Parathyroid adenoma (tissue), 2 donors: ENCODE measurements around the gene GSC2.

Experiments used
- H2AFZ ChIP-seq: fragments of 300-600 bp; sonication (generic); one replicate; pipeline ENCODE4 v1.7.0; 2017; ENCODE audit warnings: antibody characterized with exemption, mild to moderate bottlenecking
- H3K27ac ChIP-seq: fragments of 300-600 bp; sonication (generic); one replicate; pipeline ENCODE4 v1.7.0; 2017
- H3K27me3 ChIP-seq: fragments of 300-600 bp; sonication (generic); one replicate; pipeline ENCODE4 v1.7.0; 2017; ENCODE audit warnings: low read length; ENCODE audit not compliant: control insufficient read depth, insufficient read depth
- H3K36me3 ChIP-seq: fragments of 300-600 bp; sonication (generic); one replicate; pipeline ENCODE4 v1.7.0; 2017; ENCODE audit warnings: low read length; ENCODE audit not compliant: control insufficient read depth, insufficient read depth
- H3K4me1 ChIP-seq: fragments of 300-600 bp; sonication (generic); one replicate; pipeline ENCODE4 v1.7.0; 2017; ENCODE audit warnings: control low read depth
- H3K4me2 ChIP-seq: fragments of 300-600 bp; sonication (generic); one replicate; pipeline ENCODE4 v1.7.0; 2017; ENCODE audit warnings: low read length
- H3K4me3 ChIP-seq: fragments of 300-600 bp; sonication (generic); one replicate; pipeline ENCODE4 v1.7.0; 2017; ENCODE audit warnings: low read depth, low read length
- H3K79me2 ChIP-seq: fragments of 300-600 bp; sonication (generic); one replicate; pipeline ENCODE4 v1.7.0; 2017; ENCODE audit warnings: control low read depth
- H3K9ac ChIP-seq: fragments of 300-600 bp; sonication (generic); one replicate; pipeline ENCODE4 v1.7.0; 2017; ENCODE audit warnings: mild to moderate bottlenecking
- H3K9me3 ChIP-seq: fragments of 300-600 bp; sonication (generic); one replicate; pipeline ENCODE4 v1.7.0; 2017; ENCODE audit warnings: low read length; ENCODE audit not compliant: control insufficient read depth
- CTCF ChIP-seq: fragments of 300-600 bp; sonication (generic); IDR thresholded peaks from one replicate; pipeline ENCODE4 v1.7.0; 2017; ENCODE audit warnings: antibody characterized with exemption, mild to moderate bottlenecking
- donor health status: primary hyperparathyroidism.

GSC2 gene

GRCh38 chr22:19148417-19149046 is 1.6 kb downstream of the GSC2 start:
- H3K36me3 ChIP-seq: no peaks in the 10 kb centered on the region
- H3K4me2 ChIP-seq: no peak overlapping the region
- H3K27me3 ChIP-seq: no peaks in the 10 kb centered on the region
- H3K4me1 ChIP-seq: no peaks in the 10 kb centered on the region
- H3K9me3 ChIP-seq: no peaks in the 10 kb centered on the region
- no peak for TF ChIP-seq CTCF
- H3K27ac ChIP-seq: no peak overlapping the region
- no peak overlapping the region for H3K4me3 ChIP-seq
- peaks cover 4% of the 10 kb centered on the region for H3K79me2 ChIP-seq
- H2AFZ ChIP-seq: no peak overlapping the region
- no peak overlapping the region for H3K9ac ChIP-seq

- TF ChIP-seq CTCF: no peak
- Histone ChIP-seq H3K4me2 (no peak overlapping the region), H3K79me2 (peaks cover 6% of the 10 kb centered on the region), H2AFZ (no peak overlapping the region), H3K27ac (no peak overlapping the region), H3K4me1 (no peaks in the 10 kb centered on the region), H3K9me3 (no peaks in the 10 kb centered on the region), H3K36me3 (no peaks in the 10 kb centered on the region), H3K4me3 (no peak overlapping the region), H3K9ac (no peak overlapping the region), H3K27me3 (no peaks in the 10 kb centered on the region)
Observed at GRCh38 chr22:19147195-19147780, 2.8 kb downstream of the GSC2 start.

GRCh38 chr22:19146215-19146968 is 3.7 kb downstream of the GSC2 start:
- no peak overlapping the region for H3K9ac ChIP-seq
- H3K79me2 ChIP-seq: peaks cover 6% of the 10 kb centered on the region
- no peak overlapping the region for H3K27ac ChIP-seq
- H2AFZ ChIP-seq: no peak overlapping the region
- no peaks in the 10 kb centered on the region for H3K36me3 ChIP-seq
- H3K4me2 ChIP-seq: no peak overlapping the region
- H3K9me3 ChIP-seq: no peaks in the 10 kb centered on the region
- H3K4me1 ChIP-seq: no peaks in the 10 kb centered on the region
- no peaks in the 10 kb centered on the region for H3K27me3 ChIP-seq
- TF ChIP-seq CTCF: no peak
- H3K4me3 ChIP-seq: no peak overlapping the region

- Histone ChIP-seq H3K79me2 (peaks cover 6% of the 10 kb centered on the region), H3K9me3 (no peaks in the 10 kb centered on the region), H3K36me3 (no peaks in the 10 kb centered on the region), H3K27me3 (no peaks in the 10 kb centered on the region), H3K9ac (no peak overlapping the region), H3K4me2 (peak overlapping the region; percentile 85), H3K4me1 (no peaks in the 10 kb centered on the region), H3K27ac (peak overlapping the region; percentile 54), H3K4me3 (peak overlapping the region; percentile 88), H2AFZ (peak overlapping the region; percentile 73)
- TF ChIP-seq CTCF: no peak
Observed at GRCh38 chr22:19143967-19144400, 6.1 kb downstream of the GSC2 start.
